ENCODE results near the gene SEPTIN3. TPM values are rescaled to one million over a fixed set of nuclear protein-coding genes. Genes with fewer than 3 reads are reported as not detected.

Gene SEPTIN3
- total and polyA plus RNA-seq, 2 of the 8 experiments (the other 6 are each of a cell fraction or from before 2014, with no cell fraction given): 38.9 to 52.9 TPM

DNA sequence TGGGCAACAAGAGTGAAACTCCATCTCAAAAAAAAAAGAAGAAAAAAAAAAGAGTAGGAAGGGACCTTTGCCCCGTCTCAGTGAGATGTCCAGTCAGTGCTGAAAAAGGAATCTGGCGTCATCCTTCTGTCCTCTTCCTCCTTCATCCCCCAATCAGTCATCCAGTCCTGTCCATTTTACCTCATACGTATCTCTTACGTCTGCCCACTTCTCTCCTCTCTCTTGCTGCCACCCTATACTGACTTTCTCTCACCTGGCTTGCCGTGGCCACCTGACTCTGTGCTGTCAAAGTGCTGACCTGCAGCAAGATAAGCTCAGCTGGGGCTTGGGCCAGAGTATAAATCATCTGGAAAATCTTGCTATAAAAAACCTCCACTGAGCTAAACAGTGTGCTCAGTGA lies 13.6 kb downstream of the SEPTIN3 start (continued):
- TF ChIP-seq, protein P1, sequence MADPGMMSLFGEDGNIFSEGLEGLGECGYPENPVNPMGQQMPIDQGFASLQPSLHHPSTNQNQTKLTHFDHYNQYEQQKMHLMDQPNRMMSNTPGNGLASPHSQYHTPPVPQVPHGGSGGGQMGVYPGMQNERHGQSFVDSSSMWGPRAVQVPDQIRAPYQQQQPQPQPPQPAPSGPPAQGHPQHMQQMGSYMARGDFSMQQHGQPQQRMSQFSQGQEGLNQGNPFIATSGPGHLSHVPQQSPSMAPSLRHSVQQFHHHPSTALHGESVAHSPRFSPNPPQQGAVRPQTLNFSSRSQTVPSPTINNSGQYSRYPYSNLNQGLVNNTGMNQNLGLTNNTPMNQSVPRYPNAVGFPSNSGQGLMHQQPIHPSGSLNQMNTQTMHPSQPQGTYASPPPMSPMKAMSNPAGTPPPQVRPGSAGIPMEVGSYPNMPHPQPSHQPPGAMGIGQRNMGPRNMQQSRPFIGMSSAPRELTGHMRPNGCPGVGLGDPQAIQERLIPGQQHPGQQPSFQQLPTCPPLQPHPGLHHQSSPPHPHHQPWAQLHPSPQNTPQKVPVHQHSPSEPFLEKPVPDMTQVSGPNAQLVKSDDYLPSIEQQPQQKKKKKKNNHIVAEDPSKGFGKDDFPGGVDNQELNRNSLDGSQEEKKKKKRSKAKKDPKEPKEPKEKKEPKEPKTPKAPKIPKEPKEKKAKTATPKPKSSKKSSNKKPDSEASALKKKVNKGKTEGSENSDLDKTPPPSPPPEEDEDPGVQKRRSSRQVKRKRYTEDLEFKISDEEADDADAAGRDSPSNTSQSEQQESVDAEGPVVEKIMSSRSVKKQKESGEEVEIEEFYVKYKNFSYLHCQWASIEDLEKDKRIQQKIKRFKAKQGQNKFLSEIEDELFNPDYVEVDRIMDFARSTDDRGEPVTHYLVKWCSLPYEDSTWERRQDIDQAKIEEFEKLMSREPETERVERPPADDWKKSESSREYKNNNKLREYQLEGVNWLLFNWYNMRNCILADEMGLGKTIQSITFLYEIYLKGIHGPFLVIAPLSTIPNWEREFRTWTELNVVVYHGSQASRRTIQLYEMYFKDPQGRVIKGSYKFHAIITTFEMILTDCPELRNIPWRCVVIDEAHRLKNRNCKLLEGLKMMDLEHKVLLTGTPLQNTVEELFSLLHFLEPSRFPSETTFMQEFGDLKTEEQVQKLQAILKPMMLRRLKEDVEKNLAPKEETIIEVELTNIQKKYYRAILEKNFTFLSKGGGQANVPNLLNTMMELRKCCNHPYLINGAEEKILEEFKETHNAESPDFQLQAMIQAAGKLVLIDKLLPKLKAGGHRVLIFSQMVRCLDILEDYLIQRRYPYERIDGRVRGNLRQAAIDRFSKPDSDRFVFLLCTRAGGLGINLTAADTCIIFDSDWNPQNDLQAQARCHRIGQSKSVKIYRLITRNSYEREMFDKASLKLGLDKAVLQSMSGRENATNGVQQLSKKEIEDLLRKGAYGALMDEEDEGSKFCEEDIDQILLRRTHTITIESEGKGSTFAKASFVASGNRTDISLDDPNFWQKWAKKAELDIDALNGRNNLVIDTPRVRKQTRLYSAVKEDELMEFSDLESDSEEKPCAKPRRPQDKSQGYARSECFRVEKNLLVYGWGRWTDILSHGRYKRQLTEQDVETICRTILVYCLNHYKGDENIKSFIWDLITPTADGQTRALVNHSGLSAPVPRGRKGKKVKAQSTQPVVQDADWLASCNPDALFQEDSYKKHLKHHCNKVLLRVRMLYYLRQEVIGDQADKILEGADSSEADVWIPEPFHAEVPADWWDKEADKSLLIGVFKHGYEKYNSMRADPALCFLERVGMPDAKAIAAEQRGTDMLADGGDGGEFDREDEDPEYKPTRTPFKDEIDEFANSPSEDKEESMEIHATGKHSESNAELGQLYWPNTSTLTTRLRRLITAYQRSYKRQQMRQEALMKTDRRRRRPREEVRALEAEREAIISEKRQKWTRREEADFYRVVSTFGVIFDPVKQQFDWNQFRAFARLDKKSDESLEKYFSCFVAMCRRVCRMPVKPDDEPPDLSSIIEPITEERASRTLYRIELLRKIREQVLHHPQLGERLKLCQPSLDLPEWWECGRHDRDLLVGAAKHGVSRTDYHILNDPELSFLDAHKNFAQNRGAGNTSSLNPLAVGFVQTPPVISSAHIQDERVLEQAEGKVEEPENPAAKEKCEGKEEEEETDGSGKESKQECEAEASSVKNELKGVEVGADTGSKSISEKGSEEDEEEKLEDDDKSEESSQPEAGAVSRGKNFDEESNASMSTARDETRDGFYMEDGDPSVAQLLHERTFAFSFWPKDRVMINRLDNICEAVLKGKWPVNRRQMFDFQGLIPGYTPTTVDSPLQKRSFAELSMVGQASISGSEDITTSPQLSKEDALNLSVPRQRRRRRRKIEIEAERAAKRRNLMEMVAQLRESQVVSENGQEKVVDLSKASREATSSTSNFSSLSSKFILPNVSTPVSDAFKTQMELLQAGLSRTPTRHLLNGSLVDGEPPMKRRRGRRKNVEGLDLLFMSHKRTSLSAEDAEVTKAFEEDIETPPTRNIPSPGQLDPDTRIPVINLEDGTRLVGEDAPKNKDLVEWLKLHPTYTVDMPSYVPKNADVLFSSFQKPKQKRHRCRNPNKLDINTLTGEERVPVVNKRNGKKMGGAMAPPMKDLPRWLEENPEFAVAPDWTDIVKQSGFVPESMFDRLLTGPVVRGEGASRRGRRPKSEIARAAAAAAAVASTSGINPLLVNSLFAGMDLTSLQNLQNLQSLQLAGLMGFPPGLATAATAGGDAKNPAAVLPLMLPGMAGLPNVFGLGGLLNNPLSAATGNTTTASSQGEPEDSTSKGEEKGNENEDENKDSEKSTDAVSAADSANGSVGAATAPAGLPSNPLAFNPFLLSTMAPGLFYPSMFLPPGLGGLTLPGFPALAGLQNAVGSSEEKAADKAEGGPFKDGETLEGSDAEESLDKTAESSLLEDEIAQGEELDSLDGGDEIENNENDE (IDR thresholded peaks at IDR 0.05; ENCODE audit: insufficient replicate concordance, low read length): no peak
- no peak for TF ChIP-seq CHD1 (IDR thresholded peaks at IDR 0.05; ENCODE audit: low read depth, low read length)
- no peak for TF ChIP-seq TAF1 (IDR thresholded peaks at IDR 0.05; ENCODE audit: low read depth, low read length)
- TF ChIP-seq JUND (IDR thresholded peaks at IDR 0.05; ENCODE audit: low read length): no peak
- TF ChIP-seq CBX5 (IDR thresholded peaks at IDR 0.05; ENCODE audit: low read depth, low read length): no peak
- TF ChIP-seq SIN3A (conservative IDR thresholded peaks at IDR 0.05 in 1 of 2, IDR thresholded peaks at IDR 0.05 in 1 of 2; ENCODE audit: low read depth in 1 of 2, low read length in 2 of 2): no peak
- no peak for TF ChIP-seq NANOG (IDR thresholded peaks at IDR 0.05; ENCODE audit: insufficient read depth, low read depth, low read length, poor library complexity, severe bottlenecking)
- no peak for TF ChIP-seq SUZ12 (IDR thresholded peaks at IDR 0.05; ENCODE audit: low read length)
